Measurements from ENCODE around the gene ERGIC3.

Gene ERGIC3

DNA sequence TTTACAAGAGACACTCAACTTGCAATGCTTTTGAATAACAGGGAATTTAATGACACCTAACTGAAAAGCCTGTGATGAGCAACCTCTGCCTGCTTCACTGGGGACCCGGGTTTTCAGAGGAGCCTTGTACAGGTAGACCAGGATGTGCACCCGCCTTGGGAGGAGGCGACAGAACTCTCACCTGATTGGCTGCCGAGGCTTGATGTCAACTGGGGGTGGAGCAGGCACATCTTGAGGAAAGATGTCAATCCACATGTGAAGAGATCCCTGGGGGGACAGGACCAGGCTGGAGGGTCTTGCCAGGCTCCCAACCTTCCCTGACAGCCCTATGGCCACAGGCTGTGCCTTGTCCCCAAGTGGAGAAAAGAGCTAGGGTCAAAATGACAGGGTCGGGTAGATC is 19.8 kb downstream of the ERGIC3 start:
- no peak for DNase-seq (ENCODE audit: low read depth)

DNA sequence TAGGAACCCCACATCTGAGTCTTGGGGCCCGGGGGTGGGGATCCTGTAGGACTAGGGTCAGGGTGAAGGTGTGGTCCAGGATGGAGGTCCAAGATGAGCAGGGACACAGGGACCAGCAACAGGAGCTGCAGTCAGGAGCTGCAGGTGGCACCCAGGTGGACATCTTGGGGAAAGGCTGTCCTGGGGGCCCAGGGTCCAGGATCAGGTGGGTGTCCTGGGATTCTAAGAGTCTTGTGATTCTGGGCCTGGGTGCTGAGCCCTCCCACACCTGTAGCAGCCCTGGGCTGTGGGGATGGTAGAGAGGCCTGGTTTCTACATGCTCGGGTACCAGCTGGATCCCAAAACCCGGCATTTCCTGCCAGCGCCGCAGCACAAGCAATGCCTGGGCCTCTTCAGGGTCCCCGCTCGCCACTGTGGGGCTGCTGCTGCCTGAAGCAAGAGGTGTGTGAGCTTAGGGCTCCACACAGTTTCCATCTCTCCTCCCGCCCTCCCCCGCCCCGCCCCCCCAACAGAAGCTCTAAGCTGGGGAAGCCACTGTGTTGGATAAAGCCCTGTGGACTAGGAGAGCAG is 20.7 kb downstream of the ERGIC3 start:
- DNase-seq (ENCODE audit: low read depth), result no peak

DNA sequence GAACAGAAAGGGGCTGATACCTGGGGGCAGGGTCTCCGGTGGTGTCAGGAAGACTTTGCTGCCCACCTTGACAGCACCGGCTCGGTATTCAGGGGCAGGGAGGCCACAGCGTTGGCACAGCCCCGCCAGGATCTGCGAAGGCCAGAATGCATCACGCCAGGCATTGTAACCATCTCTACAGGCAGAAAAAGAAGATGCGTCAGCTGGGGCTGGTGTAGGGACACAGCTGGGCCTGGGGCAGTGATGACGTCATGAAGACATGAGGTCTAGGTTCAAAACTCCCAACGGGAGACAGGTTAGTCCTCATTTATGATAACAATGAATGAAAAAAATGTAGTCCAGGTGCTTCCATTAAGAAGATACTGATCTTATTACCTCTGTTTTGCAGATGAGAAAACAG is 22.0 kb downstream of the ERGIC3 start:
- DNase-seq (ENCODE audit: low read depth), result no peak

DNA sequence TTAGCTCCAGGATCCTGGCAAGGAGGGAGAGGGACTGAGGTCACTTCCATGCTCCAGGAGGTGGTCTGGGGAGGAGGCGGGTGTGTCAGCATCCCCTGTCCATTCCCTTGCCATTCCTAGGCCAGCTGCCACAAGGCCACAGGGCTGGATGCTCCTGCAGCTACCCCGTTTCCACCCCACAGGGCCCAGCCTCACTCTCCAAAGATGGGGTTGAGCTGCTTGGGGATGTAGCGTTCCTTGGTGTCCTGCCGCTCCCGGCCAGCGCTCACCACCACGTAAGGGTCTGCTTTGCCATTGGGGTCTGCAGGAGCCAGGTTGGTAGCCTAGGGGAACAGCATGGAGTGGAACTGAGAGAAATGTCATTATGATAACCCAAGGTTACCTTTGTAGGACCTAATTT is 23.0 kb downstream of the ERGIC3 start:
- no peak for DNase-seq (ENCODE audit: low read depth)

DNA sequence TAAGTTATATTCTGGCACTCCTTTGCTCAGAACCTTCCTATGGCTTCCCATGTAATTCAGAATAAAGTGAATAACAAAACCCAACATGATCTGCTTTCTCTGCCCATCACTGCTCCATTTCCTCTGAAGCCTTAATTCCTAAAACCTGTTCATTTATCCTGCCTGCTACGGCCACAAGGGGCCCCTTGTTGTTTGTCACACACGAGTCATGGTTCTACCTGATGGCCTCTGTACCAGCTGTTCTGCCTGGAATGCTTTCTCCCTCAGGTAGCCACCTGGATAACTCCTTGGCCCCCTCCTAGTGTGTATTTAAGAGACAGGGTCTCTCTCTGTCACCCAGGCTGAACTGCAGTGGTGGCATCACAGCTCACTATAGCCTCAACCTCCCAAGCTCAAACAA is 26.8 kb downstream of the ERGIC3 start:
- no peak for DNase-seq (ENCODE audit: low read depth)

DNA sequence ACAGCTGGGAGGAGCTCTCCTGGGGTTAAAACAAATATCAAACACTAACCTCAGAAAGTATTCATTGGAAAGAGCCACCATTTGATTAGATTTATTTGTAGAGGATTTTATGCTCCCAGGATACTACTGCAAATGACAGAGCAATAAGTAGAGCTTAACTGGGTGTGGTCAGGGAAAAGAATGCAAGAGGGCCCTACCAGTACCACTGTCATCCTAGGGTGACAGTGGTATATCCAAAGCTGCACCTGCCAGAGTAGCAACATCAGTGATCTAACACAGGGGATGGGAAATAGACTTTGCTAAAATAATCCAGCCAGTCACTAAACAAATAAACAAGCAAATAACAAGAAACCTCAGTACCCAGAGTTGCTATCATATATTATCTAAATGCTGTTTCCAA is 29.7 kb downstream of the ERGIC3 start:
- no peak for DNase-seq (ENCODE audit: low read depth)

DNA sequence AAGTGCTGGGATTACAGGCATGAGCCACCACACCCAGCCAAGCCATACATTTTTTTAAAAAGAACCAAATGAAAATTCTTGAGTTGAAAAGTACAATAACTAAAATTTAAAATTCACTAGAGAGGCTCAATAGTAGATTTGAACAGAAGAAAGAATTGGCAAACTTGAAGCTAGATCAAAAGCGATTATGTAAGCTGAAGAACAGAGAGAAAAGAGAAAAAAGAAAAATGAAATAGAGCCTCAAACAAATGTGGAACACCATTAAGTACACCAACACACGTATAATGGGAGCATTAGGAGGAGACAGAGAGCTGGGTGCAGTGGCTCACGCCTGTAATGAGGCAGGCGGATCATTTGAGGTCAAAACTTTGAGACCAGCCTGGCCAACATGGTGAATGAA is 31.0 kb downstream of the ERGIC3 start:
- DNase-seq (ENCODE audit: low read depth), result no peak

DNA sequence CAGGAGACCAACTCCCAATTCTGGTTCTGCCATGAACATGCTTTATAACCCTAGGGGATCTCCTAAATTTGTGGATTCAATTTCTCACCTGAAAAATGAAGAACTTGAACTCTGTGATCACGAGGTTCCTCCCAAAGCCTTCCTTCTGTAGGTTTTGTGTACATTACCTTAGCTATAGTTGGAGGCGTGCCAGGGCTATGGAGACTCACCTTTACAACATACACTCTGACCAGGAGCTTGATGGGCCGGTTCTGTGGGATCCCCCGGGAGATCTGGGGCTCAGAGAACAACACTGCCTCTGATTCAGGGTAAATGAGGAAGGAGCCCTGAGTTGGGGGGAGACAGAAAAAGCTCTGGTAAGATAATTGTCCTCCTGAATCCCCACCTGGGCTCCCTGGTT is 34.1 kb downstream of the ERGIC3 start:
- DNase-seq (ENCODE audit: low read depth), result no peak

DNA sequence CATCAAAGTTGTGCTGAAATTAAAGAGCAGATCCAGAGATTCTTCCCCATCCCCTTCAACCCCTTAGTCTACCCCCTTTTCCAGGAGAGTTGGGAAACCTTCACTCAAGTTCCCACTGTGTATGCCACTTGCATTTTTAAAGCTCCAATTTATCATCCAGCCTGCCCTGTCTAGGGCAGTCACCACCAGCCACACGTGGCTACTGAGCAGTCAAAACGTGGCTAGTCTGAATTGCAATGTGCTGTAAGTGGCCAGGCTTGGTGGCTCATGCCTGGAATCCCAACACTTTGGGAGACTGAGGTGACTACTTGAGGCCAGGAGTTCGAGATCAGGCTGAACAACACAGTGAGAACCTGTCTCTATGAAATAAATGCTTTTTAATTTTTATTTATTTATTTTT is 34.9 kb downstream of the ERGIC3 start:
- no peak for DNase-seq (ENCODE audit: low read depth)

DNA sequence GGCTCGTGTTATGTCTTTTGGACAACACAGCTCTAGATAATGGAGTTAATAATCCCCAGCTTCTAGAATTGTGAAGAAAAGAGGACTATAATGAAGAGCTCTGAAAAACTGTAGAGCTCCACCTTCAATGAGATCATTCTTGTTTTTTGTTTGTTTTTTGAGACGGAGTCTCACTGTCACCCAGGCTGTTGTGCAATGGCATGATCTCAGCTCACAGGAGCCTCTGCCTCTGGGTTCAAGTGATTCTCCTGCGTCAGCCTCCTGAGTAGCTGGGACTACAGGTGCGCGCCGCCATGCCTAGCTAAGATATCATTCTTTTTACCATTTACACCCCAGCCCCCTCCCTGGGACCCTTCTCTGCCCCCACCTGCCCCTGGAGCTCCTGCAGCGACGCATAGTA is 36.6 kb downstream of the ERGIC3 start:
- no peak for DNase-seq (ENCODE audit: low read depth)

DNA sequence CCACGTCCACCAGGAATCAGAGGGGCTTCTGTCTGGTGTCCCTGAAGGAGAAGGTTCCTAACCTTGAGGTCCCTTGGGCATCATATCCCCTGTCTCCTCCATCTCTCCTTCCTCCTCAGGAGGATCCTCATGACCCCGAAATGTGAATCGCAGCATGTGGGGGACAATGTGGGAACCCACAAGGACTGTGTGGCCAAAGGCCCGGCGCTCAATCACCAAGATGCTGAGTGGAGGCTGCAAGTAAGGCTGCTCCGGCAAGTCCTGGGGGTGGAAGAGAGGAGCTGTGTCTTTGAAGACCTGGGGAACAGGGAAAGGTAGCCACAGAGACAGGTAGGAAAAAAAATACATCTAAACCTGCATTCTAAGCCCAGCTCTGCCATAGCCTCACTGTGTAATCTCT is 37.3 kb downstream of the ERGIC3 start:
- no peak for DNase-seq (ENCODE audit: low read depth)

DNA sequence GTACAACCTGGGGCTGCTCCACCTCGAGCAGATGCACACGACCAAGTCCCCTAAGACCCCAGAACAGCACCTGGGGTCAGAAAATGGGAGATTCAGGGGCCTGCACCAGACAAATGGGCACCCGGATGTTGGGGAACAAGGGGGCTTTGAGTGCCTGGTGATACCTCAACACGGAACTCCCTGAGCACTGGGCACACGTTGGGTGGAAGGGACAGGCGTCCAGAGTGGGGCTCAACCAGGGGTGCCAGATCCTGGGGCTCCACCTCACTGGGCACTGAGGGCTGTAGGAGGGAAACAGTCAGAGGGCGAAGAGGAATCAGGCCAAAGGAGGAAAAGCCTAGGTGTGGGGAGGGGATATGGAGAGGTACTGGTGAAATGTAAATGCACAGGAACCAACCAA is 40.3 kb downstream of the ERGIC3 start:
- no peak for DNase-seq (ENCODE audit: low read depth)

DNA sequence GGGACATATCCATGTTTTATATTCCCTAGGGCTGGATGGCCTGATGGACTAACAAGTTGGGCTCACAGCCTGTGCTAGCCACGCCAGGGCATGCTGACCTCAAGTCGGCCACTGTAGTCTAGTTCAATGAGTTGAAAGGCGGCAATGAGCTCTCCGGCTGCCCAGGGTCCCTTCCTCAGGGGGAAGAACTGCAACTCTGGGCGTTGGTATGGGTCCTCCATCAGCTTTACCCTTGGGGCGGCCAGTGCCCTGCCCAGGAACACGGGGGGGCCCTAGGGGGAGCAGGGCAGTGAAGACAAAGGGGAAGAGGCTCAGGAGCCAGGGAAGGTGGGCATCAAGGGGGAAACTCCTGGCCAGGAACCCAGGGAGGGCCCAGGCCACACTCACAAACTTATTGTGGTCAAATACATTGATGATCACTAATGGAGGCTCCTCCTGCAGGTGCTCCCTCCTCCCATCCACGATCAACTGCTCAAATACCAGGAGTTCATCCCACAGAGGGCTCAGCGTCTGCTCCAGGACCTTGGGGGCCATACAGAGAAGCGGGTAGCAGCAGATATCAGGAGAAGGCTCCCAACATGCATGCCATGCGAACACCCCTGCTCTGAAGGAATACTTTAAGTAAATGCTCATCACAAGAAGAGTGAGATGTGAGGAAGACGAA is 41.0 kb downstream of the ERGIC3 start:
- DNase-seq (ENCODE audit: low read depth), result no peak

DNA sequence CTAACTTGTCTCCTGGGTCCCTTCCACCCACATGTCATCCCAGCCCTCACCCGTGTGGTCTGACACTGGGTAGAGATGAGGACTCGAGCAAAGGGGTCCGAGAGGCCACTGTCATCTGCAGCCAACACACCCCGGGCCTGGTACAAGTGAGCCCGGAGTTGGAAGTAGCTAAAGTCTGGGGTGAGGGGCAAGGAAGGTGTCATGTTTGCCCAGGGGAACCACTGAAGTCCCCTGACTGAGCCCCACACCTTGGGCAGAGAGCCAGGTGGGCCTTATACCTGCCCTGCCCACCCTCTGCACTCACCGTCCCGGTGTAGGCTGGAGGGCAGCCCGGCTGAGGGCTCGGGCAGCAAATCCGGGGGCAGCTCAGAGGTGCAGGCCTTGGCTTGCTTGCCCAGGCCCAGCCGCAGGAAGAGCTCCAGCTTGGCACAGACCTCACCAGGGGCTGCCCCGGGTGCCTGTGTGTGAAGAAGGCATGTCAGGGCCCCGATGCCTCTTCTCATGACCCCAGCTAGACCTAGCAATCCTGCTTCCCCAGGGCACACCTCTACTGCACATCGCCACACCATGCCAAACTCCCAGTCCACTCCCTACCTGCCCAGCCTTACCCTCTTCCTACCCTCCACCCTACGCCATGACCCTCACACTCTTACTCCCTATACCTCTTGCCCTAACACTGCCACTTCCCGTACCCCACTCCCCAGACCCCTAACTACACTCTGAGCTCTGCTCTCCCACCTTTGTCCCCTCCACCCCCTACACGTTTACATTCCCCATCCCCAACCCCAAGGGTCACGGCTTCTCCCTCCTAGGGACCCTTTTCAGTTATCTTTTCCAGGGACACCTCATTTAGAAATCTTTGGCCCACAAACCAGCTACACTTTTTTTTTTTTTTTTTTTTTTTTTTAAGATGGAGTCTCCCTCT is 42.0 kb downstream of the ERGIC3 start:
- DNase-seq (ENCODE audit: low read depth), result no peak

DNA sequence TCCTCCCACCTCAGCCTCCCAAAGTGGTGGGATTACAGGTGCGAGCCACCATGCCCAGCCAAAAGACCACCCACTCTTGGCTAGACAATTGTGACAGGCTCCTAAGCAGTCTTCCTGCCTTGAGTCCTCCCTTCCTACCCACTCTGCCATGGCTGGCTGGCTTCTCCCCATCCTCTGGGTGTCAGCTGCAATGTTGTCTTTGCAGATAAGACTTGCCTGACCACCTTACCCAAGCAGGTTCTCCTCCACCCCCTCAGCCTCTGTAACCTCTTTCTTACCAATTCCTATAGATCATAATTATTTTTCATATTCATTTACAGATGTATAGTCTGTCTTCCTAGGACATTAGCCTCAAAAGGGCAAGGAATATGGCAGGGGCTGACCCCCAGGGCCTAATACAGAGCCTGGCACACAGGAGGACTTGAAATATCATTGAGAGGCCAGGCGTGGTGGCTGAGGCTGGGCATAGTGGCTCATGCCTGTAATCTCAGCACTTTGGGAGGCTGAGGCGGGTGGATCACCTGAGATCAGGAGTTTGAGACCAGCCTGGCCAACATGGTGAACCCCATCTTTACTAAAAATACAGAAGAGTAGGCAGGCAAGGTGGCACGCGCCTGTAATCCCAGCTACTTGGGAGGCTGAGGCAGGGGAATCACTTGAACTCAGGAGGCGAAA is 45.0 kb downstream of the ERGIC3 start:
- no peak for DNase-seq (ENCODE audit: low read depth)

DNA sequence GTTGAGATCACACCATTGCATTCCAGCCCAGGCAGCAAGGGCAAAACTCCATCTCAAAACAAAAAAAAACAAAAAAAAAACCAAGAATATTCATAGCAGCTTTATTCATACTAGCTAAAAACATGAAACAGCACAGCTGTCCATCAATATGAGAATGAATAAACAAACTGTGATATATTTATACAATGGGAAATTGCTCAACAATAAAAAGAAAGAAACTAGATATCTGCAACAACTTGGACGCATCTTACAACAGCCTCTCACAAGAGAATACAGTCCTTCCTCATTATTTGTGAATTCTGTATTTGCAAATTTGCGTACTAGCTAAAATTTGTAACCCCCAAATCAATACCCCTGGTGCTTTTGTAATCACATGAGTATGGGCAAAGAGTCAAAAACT is 45.6 kb downstream of the ERGIC3 start:
- no peak for DNase-seq (ENCODE audit: low read depth)

DNA sequence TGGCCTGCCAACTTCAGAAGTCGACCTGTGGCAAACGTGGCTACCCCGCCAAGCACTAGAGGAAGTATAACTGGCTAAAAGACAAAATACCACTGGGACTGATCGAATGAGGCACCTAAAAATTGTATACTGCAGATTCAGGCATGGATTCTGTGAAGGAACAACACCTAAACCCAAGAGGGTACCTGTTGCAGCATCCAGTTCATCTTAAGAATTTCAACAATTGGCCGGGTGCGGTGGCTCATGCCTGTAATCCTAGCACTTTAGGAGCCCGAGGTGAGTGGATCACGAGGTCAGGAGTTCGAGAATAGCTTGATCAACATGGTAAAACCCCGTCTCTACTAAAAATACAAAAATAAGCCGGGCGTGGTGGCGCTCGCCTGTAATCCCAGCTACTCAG is 46.5 kb downstream of the ERGIC3 start:
- DNase-seq (ENCODE audit: low read depth), result no peak

DNA sequence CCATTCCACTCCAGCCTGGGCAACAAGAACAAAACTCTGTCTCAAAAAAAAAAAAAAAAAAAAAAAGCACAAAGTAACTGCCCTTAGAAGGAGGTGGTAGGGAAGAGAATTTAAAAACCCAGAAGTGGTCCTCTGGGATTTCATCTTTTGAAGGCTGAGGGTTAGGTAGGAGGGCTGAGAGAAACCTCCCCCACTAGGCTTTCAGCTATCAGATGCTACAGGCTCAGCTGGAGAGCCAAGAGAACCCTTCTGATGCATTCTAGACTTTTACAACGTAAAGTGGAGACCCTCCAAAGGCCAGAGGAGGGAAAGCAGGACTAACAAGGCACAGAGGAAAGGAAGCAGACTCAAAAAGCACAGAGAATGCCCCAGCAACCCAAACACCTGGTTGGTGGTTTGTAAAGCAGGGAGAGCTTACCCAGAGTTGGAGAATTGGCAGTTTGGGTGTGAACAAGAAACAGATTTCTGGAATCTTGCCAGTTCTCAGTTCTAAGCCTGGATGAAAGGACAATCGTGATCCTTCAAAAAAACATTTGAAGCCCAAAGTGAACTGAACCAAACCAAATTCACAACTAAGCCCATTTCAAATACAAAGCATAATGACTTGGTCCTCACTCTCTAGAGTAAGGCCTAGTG is 50.6 kb downstream of the ERGIC3 start:
- no peak for DNase-seq (ENCODE audit: low read depth)

DNA sequence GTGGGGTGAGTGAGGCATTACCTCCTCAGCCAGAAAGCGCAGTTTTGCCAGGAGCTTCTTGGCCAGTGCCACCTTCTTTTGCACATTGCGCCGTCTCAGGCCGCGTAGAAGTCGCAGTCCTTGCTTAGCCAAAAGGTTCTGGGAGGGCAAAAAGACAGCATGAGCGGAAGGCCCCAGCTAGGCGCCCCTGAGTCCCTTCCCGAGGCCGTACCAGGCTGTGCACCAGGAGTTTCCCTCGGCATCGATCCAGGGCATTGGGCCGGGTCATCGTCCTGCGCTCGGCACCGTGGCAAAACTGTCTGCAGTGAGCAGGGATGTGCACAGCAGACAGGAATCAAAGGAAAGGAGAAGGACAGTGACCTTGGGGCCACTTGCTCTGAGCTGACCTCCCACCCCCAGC is 53.6 kb downstream of the ERGIC3 start:
- no peak for DNase-seq (ENCODE audit: low read depth)

DNA sequence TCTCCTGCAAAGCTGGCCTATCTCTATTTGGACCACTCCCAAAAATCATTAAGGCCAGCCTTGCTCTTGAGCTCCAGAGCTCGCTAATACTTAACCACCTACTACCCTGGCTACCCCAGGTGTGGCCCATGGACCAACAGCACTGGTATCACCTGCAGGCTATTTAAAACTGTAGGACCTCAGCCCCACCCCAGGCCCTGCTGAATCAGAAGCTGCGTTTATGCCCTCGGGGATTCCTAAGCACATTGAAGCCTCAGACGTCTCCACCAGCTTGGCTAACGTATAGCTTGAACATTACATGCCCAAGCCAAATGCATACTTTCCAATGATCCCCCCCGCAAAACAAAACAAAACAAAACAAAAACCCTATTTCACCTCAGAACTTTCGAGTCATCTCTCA is 54.0 kb downstream of the ERGIC3 start:
- DNase-seq (ENCODE audit: low read depth), result no peak

DNA sequence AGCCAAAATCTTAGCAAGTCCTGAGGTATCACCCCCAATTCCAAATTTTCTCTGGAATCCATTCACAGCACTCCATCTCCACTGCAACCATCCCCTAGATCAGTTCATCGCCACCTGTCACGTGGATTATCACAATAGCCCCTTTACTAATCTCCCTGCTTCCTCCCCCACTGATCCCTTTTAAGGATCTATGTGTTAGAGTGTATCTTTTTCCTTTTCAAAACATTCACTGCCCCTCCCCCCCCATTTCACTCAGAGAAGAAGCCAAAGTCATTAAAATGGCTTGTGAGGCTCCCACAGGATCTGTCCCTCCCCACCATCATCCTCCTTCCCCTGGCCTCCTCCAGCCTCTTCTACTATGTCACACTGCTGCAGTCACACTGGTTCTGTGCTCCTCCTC is 55.3 kb downstream of the ERGIC3 start:
- DNase-seq (ENCODE audit: low read depth), result no peak

DNA sequence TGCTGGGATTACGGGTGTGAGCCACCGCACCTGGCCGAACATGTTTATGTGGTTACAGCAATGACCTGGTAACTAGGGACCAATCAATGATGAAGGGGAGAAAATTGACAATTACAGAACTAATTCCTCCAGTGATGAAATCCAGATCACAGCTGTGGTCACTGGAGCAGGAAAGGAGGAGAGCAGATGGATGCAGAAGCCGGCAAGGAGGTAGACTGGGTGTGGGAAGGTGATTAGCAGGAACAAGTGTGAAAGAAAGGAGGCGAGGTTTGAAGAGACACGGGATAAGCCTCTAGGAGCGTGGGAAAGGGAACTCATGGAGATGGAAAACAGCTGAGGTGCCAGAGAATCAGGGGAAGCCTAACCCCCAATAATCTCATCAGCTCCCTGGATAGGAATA is 56.6 kb downstream of the ERGIC3 start:
- DNase-seq (ENCODE audit: low read depth), result no peak

All from fibroblast of the conjunctiva (primary cell).